ENCODE results near the gene TTC12.

- no peak for TF ChIP-seq TAF1 (IDR thresholded peaks at IDR 0.05; ENCODE audit: borderline replicate concordance, low read depth, low read length)
- TF ChIP-seq POLR2A (IDR thresholded peaks at IDR 0.05; ENCODE audit: low read depth, low read length), result no peak
These were observed 86.3 kb downstream of the TTC12 start for GRCh38 chr11:113400631-113401230.

Measured in GM12892 (cell line).